SK-N-SH (cell line): Measurements from ENCODE around the gene TECPR1. TPM values are rescaled to one million over a fixed set of nuclear protein-coding genes. Genes with fewer than 3 reads are reported as not detected.

Source experiments
- CTCF ChIA-PET: fragments of 300-600, 350-600 bp; formaldehyde crosslinking; extraction: SDS; loops from one replicate; lab custom pipeline; 2021; lab: Yijun Ruan, JAX
- POLR2A ChIA-PET: fragments of 350-600 bp; sonication (Branson Sonifier 250); formaldehyde crosslinking; extraction: SDS; loops from one replicate; lab custom pipeline; 2020; ENCODE audit warnings: antibody characterized with exemption, inconsistent platforms; lab: Yijun Ruan, JAX
- DNase-seq: peaks from one replicate; pipeline ENCODE4 v3.0.0; 2012
- H2AFZ ChIP-seq: fragments of 200-600 bp; sonication (generic); 2 replicates; pipeline ENCODE4 v1.8.1; 2016; ENCODE audit warnings: antibody characterized with exemption, mild to moderate bottlenecking, low read depth
- H3F3A ChIP-seq: fragments of 200-600 bp; sonication (generic); replicated peaks from 2 replicates; pipeline ENCODE3; 2016; ENCODE audit warnings: antibody characterized with exemption, mild to moderate bottlenecking; ENCODE audit not compliant: insufficient read depth
- H3K27ac ChIP-seq, 2 experiments: fragments of 200-500 bp in 1 of 2; fragments of 200-600 bp in 1 of 2; sonication (Bioruptor generic) in 1 of 2; sonication (generic), shearing (Covaris generic) in 1 of 2; 2 replicates each; pipeline versions ENCODE4 v1.5.1 to v1.6.1; 2014 to 2016; ENCODE audit warnings: low read depth in 2 of 2, inconsistent platforms in 1 of 2, low read length in 1 of 2, mild to moderate bottlenecking in 1 of 2, mixed read lengths in 1 of 2
- H3K27me3 ChIP-seq: fragments of 200-600 bp; sonication (generic), shearing (Covaris generic); 2 replicates; pipeline ENCODE4 v1.6.1; 2016; ENCODE audit warnings: mixed run types; ENCODE audit not compliant: insufficient read depth
- H3K36me3 ChIP-seq, 2 experiments: fragments of 200-500 bp in 1 of 2; fragments of 200-600 bp in 1 of 2; sonication (Bioruptor generic) in 1 of 2; sonication (generic) in 1 of 2; replicated peaks in 1 of 2; 2 replicates each; pipeline versions ENCODE3 to v1.5.1; 2014 to 2016; ENCODE audit warnings: low read length in 1 of 2, mild to moderate bottlenecking in 1 of 2; ENCODE audit not compliant: insufficient read depth in 2 of 2, control insufficient read depth in 1 of 2
- H3K4me1 ChIP-seq, 2 experiments: fragments of 200-500 bp in 1 of 2; fragments of 200-600 bp in 1 of 2; sonication (Bioruptor generic) in 1 of 2; sonication (generic), shearing (Covaris generic) in 1 of 2; 2 replicates each; pipeline versions ENCODE4 v1.5.1 to v1.6.1; 2014 to 2016; ENCODE audit warnings: low read depth in 1 of 2, low read length in 1 of 2, mixed run types in 1 of 2; ENCODE audit not compliant: insufficient read depth in 2 of 2, control insufficient read depth in 1 of 2
- H3K4me2 ChIP-seq: fragments of 200-600 bp; sonication (generic), shearing (Covaris generic); 2 replicates; pipeline ENCODE4 v1.6.1; 2017; ENCODE audit warnings: mixed run types
- H3K4me3 ChIP-seq, 2 experiments: fragments of 200-500 bp in 1 of 2; fragments of 200-600 bp in 1 of 2; sonication (Bioruptor generic) in 1 of 2; sonication (generic), shearing (Covaris generic) in 1 of 2; 2 replicates each; pipeline versions ENCODE4 v1.5.1 to v1.8.1; 2014 to 2016; ENCODE audit warnings: low read depth in 2 of 2, inconsistent platforms in 1 of 2, low read length in 1 of 2, mild to moderate bottlenecking in 1 of 2, mixed read lengths in 1 of 2, moderate library complexity in 1 of 2
- H3K79me2 ChIP-seq: fragments of 200-600 bp; sonication (generic); 2 replicates; pipeline ENCODE4 v1.8.1; 2017; ENCODE audit warnings: mild to moderate bottlenecking; ENCODE audit not compliant: insufficient read depth
- H3K9ac ChIP-seq: fragments of 200-600 bp; sonication (generic); 2 replicates; pipeline ENCODE4 v1.6.1; 2017; ENCODE audit warnings: mixed run types
- H3K9me2 ChIP-seq: fragments of 200-600 bp; sonication (generic); 2 replicates; pipeline ENCODE4 v1.6.1; 2017; ENCODE audit warnings: mixed run types
- H3K9me3 ChIP-seq: fragments of 200-600 bp; sonication (generic); 2 replicates; pipeline ENCODE4 v1.6.1; 2017; ENCODE audit warnings: mixed run types, mild to moderate bottlenecking, moderate library complexity
- H4K20me1 ChIP-seq: fragments of 200-600 bp; sonication (generic); 2 replicates; pipeline ENCODE4 v1.6.1; 2017; ENCODE audit warnings: mild to moderate bottlenecking, mixed run types; ENCODE audit not compliant: insufficient read depth
- CTCF ChIP-seq: fragments of 200-600 bp; sonication (generic); IDR thresholded peaks from 2 replicates; pipeline ENCODE4 v1.6.1; 2017; ENCODE audit warnings: antibody characterized with exemption, mild to moderate bottlenecking, moderate library complexity
- EP300 ChIP-seq, 2 experiments: IDR thresholded peaks; 2 replicates each; pipeline versions ENCODE4 v1.4.0 to v1.6.1; 2012; ENCODE audit warnings: borderline replicate concordance in 1 of 2, low read depth in 1 of 2, low read length in 1 of 2
- FOSL2 ChIP-seq: IDR thresholded peaks from 2 replicates; pipeline ENCODE4 v1.4.0; 2012; ENCODE audit warnings: low read depth, mild to moderate bottlenecking, moderate library complexity, borderline replicate concordance
- FOXM1 ChIP-seq: IDR thresholded peaks from 2 replicates; pipeline ENCODE4 v1.4.0; 2012; ENCODE audit warnings: low read depth, mild to moderate bottlenecking
- JUND ChIP-seq: IDR thresholded peaks from 2 replicates; pipeline ENCODE4 v1.4.0; 2012
- NFIC ChIP-seq: IDR thresholded peaks from 2 replicates; pipeline ENCODE4 v1.4.0; 2012; ENCODE audit warnings: borderline replicate concordance
- RAD21 ChIP-seq: IDR thresholded peaks from 2 replicates; pipeline ENCODE4 v1.6.1; 2012; ENCODE audit warnings: mild to moderate bottlenecking, low read length
- RCOR1 ChIP-seq: fragments of 150-350 bp; IDR thresholded peaks from 2 replicates; pipeline ENCODE4 v1.6.1; 2017; ENCODE audit warnings: antibody characterized with exemption, low read length
- RFX5 ChIP-seq: IDR thresholded peaks from 2 replicates; pipeline ENCODE4 v1.6.1; 2012; ENCODE audit warnings: mild to moderate bottlenecking, improper control_type of control experiment, low read length
- RXRA ChIP-seq: IDR thresholded peaks from 2 replicates; pipeline ENCODE4 v1.4.0; 2012; ENCODE audit warnings: low read depth, mild to moderate bottlenecking, borderline replicate concordance
- SMC3 ChIP-seq: IDR thresholded peaks from 2 replicates; pipeline ENCODE4 v1.6.1; 2012; ENCODE audit warnings: low read depth, low read length, improper control_type of control experiment
- USF1 ChIP-seq: IDR thresholded peaks from 2 replicates; pipeline ENCODE4 v1.4.0; 2012; ENCODE audit warnings: low read depth, borderline replicate concordance
- USF2 ChIP-seq: fragments of 150-350 bp; IDR thresholded peaks from 2 replicates; pipeline ENCODE4 v1.6.1; 2017; ENCODE audit warnings: antibody characterized with exemption, low read length, low read depth, borderline replicate concordance
- YY1 ChIP-seq: IDR thresholded peaks from 2 replicates; pipeline ENCODE4 v1.4.0; 2012; ENCODE audit warnings: low read depth, mild to moderate bottlenecking
- WGBS: methylation state at CpG from one replicate; pipeline ENCODE4 v1.1.6; 2017; ENCODE audit warnings: low lambda C conversion rate; 5-methylcytosine and 5-hydroxymethylcytosine counted together
- polyA plus RNA-seq, 3 experiments: library from polyadenylated mRNA; depleted of rRNA; stranded (reverse); fragments of >200 nt; gene quantifications; 2 replicates each; pipeline ENCODE4 v1.2.3, GENCODE V29; 2012
- TF ChIP-seq, protein P1 (sequence below): IDR thresholded peaks from 2 replicates; pipeline ENCODE4; 2012

Gene TECPR1
- polyA plus RNA-seq, 1 of the 3 experiments (the other 2 are of a cell fraction) = 6.8 TPM

DNA sequence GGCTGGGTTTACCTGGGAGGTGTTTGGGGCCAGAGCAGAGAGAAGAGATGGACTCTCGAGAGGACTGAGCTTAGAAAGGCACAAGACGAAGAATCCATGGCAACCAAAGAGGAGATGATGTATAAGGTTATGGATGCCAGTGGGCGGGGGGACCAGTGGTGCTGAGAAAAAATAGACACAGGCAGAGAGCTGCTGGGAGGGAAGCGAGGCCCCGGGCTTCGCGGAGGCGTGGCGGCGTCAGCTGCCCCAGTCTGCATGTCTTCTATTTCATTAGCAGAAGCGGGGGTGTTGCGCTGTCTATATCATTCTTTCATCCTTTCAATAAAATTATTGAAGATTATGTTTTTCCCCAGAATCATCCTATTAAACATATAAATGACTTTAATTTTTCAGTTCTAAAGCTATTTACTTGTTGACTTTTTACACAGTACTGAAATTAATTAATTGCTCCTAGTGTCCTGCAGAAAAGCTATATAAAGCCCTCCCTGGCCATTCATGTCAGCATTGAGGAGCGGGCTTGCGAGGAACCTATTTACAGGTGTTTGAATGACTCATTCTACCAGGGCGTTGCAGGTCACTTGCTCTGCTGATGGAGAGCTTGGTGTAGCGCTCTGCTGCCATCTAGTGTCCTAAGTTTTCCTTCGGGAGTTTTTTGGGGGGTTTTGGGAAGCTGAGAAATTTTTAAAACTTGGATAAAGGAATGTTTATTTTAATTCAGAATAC is 83.7 kb downstream of the TECPR1 start:
- H3K9ac ChIP-seq = no peak overlapping the region
- 58% methylated on average over 17 of the region's 17 CpGs for WGBS
- no peak overlapping the region for H3K27ac ChIP-seq
- H3F3A ChIP-seq = peaks cover 13% of the 10 kb centered on the region
- peaks cover 0 to 14% of the 10 kb centered on the region in 2 experiments; a peak in 2 of 4 replicates for H3K4me1 ChIP-seq
- no peaks in the 10 kb centered on the region for H3K79me2 ChIP-seq
- H3K9me3 ChIP-seq = no peaks in the 10 kb centered on the region
- H3K36me3 ChIP-seq = peaks cover 6 to 20% of the 10 kb centered on the region in 2 experiments
- no peaks in the 10 kb centered on the region for H3K27me3 ChIP-seq
- H3K4me2 ChIP-seq = no peak overlapping the region
- DNase-seq = peak; percentile 91
- CTCF ChIA-PET = interaction anchor here (0.6 to 19.6 kb wide), 69 partner anchors 9 to 1992 kb away, joined by 3 to 744 read pairs (median 6); partner anchors contain the start of genes ASNS and LMTK2
- H2AFZ ChIP-seq = no peak overlapping the region
- no peaks in the 10 kb centered on the region for H3K9me2 ChIP-seq
- no peaks in the 10 kb centered on the region for H4K20me1 ChIP-seq
- peak; percentile 100 for TF ChIP-seq CTCF
- TF ChIP-seq USF2 = no peak
- peak; percentile 82 for TF ChIP-seq SMC3
- 0 out of 2 replicates have a peak, but pooled peaks have one; percentile 33 for TF ChIP-seq RCOR1
- TF ChIP-seq YY1 = no peak
- TF ChIP-seq RFX5 = peak; percentile 59; the same call in 1 of the 2 replicates
- TF ChIP-seq FOXM1 = 0 out of 2 replicates have a peak, but pooled peaks have one; percentile 19
- TF ChIP-seq RXRA = no peak
- no peak for TF ChIP-seq USF1
- peak; percentile 64; the same call in 1 of the 2 replicates for TF ChIP-seq FOSL2
- TF ChIP-seq EP300 (IDR thresholded peaks at IDR 0.05; ENCODE audit: borderline replicate concordance in 1 of 2, low read depth in 1 of 2, low read length in 1 of 2) = no peak
- TF ChIP-seq, protein P1, sequence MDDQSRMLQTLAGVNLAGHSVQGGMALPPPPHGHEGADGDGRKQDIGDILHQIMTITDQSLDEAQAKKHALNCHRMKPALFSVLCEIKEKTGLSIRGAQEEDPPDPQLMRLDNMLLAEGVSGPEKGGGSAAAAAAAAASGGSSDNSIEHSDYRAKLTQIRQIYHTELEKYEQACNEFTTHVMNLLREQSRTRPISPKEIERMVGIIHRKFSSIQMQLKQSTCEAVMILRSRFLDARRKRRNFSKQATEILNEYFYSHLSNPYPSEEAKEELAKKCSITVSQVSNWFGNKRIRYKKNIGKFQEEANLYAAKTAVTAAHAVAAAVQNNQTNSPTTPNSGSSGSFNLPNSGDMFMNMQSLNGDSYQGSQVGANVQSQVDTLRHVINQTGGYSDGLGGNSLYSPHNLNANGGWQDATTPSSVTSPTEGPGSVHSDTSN = no peak
- TF ChIP-seq NFIC = no peak
- peak; percentile 47 for TF ChIP-seq JUND
- peak; percentile 95 for TF ChIP-seq RAD21
- H3K4me3 ChIP-seq = no peak overlapping the region
- POLR2A ChIA-PET = interaction anchor here (1.1 kb wide), 1 partner anchor 85 kb away, joined by 3 read pairs; no protein-coding TSS in a partner anchor
